OCI-M2 (cell line): ENCODE results near the gene CDH13.

ENCODE experiments used
- DNase-seq: peaks from one replicate; lab custom pipeline; 2025; ENCODE audit not compliant: unreplicated experiment; lab: John Stamatoyannopoulos, UW

The CDH13 gene

DNA sequence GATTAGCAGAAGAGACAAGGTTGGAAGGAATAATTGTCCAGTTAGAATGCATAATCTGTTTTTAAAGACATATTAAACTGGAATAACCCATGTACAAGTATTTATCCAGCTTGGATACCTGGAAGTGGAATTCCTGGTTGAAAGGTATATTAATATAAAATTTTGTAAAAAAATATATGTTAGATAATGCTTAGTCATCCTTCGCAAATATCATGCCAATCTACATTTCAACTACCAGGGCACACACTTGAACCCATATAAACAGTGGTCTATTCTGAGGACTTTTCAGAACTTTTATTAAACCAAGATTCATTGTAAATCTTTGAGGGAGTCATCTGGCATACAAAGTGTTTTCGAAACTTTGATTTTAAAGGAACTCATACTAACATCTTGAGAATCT lies 911.9 kb downstream of the CDH13 start:
- no peak for DNase-seq

DNA sequence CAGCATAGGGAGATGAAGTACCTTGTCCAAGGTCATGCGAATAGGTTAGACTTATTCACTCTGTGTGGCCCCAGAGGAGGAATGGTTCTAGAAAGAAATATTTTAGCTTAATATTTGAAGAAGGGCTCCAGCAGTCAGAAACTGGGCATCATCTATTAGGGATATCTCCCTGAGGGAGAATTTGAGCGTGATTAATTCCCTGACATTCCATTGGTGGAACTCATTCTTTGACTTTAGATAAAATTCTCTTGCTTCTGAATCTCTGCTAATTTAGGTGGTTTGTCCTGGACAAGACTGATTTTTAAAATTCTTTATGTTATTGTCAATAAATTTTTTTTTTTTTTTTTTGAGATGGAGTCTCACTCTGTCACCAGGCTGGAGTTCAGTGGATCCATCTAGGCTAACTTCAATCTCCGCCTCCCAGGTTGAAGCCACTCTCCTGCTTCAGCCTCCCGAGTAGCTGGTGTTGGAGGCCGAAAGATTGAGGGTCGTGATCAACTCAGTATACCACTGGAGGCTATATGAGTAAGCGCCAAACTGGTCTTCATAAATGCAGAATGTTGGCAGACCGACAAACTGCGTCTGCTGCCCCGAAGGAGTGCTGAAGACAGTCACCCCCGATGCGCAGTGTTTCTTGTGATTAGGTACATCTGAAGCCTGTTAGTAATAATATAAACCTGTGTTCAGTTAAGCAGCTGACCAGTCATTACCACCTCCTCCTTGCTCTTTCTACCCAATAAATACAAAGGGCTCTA lies 913.1 kb downstream of the CDH13 start:
- DNase-seq, result no peak

DNA sequence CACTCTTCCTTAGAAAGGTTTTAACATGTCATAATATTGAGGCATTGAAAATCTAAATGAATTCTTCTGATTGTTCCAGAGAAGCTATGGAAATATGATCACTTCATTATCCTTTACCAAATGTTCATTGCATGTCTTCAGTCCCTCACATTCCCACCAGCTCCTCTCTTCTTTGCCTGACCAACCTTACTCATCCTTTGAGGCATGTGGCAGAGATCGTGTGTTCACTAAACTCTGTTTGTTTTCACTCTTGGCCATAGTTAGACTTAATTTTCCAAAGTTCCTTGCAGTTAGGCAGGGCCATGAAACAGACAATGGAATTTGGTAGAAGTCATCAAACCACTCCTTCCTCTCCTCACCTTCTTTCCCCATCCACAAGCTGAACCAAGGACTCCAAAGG lies 914.5 kb downstream of the CDH13 start:
- no peak for DNase-seq

DNA sequence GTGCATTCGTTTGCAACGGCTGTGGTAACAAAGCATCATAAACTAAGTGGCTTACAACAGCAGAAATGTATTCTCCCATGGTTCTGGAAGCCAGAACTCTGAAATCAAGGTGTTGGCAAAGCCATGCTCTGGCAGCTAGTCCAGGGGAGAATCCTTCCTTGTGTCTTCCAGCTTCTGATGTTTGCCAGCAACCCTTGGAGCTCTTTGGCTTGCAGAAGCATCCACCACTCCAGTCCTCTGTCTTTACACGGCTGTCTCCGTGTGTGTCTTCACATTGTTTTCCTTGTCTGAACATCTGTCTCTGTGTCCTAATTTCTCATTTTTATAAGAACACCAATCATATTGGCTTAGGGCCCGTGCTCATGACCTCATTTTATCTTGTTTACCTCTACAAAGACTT lies 915.7 kb downstream of the CDH13 start:
- no peak for DNase-seq

DNA sequence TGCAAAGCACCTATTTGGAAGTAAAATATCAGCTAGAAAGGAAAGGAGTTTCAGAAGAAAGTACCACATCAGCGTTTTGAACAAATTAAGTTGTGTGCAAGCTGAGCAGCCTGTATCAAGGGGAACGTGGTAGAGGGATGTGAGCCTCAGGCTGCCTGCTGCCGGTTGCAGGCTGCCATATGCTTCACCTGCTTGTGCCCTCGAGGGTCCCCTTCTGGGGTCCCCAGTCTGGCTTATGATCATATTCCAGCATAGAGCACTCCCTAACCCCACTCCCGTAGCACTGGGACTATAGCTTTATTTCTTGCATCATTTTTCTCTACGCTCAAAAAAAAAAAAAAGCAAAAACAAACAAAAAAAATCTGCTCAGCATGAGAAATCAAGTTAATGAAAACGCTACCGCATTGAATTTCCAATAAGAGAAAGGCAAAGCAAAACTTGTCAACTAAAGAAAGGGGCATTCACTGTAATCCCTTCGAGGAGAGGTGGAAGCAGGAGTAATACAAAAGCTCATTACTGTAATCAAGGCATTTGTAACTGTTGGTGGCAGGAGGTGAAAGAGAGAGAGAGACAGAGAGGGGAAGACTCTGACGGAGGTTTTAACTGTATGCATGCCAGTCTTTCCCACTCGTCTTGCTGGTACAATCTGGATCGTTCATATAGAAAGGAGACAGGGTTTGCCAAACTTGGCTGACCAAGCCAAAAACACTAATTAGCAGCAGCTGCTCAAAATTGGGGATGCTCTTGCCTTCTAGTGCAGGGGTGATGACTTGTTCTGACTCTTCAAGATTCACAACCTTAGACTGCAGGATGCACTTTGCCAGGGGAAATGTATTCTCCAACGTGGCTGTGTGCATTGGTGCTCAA lies 922.8 kb downstream of the CDH13 start:
- DNase-seq, result no peak

DNA sequence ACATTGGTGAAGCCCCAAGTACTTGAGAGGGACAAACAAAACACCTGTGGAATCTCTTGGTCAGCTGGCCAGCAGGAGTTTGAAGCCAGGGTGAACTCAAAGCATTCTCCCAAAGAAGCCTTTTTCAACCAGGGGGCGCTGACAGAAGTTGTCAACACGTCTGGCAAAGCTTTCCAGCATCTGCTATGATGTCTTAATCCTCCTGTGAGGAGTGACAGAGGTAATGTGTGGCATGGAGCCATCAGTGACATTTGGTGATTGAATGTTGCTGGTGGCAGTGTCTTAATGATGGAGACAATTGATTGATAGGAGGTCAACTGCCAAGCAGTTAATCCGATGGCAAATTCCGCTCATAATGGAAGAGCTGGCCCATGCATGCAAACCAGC lies 923.4 kb downstream of the CDH13 start:
- no peak for DNase-seq

DNA sequence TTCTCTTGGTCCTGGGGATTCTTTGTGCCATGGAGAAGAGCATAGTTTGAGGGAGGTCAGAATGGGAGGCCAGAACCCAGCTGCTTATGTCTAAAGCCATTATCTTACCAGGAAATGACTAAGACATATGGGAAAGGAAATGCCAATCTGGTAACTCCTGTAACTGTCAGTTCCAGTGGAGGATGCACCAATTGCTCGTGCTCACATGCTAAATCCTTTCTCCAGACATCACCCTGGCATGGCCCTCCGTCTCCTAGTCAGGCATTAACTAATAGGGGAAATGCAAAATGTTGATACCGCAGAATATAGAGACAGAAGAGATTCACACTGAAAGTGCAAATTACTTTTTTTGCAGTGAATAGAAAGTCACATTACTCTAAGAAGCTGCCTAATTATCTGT lies 925.5 kb downstream of the CDH13 start:
- no peak for DNase-seq

DNA sequence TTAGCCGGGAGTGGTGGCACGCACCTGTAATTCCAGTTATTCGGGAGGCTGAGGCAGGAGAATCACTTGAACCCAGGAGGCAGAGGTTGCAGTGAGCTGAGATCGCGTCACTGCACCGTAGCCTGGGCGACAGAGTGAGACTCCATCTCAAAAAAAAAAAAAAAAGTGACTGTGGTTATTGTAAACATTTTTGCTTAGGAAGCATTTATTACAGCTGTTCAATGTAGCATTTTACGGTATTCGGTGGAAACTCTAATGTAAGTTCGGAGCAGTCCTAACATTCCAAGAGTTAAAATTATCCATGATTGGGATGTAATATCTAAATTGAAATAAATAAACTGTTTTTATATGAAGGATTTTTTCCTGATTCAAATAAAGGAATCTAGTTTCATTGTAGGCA lies 926.2 kb downstream of the CDH13 start:
- no peak for DNase-seq

DNA sequence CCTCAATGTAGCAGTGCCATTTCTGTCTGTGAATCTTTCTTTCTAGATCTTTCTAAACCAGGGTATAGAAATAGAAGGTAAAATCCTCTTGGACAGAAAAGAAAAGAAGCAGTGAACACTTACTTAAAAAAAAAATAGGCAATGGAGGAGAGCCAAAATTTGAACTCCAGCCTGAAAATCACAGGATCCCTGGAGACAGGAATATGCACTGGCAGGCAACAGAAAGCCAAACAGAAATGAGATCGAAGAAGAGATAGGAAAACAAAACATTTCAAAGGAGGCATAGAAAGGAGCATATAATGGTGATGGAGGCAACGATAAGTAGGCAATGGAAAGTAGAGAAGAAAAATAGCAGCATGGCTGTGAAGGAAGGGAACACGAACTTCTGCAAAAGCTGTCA lies 927.3 kb downstream of the CDH13 start:
- no peak for DNase-seq

DNA sequence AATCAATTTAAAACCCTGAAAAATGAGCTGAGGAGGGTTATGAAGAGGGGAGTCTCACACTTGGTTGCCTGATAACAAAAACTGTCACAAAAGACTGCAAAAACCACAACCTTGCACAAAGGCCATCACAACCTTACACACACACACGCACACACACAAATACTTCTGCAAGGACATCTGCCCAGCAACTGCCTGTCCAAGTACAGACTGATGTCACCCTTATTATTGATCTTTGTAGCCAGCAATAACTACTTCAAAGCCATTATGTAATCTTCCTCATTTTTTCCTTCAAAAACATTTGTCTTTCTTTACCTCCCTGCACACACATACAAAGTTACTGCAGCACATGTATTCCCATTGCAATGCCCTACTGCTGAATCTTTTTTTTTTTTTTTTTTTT lies 927.8 kb downstream of the CDH13 start:
- no peak for DNase-seq

DNA sequence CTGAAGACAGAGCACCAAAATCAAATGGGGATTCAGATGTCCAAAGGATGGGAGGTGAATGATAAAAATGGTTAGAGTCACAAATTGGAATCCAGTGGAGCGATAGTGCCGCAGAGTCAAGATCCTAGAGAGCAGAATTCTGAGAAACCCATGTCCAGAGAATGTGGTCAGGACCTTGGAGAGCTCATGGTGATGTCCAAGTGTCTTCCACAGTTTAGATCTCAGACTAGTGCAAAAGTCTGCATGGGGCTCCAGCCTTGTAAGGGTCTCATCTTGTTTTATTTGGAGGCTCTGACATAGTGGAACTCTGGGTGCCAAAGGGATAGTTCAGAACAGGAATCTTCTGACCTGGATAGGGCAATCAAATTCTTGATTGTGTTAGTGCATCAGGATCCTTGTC lies 935.1 kb downstream of the CDH13 start:
- DNase-seq, result no peak

DNA sequence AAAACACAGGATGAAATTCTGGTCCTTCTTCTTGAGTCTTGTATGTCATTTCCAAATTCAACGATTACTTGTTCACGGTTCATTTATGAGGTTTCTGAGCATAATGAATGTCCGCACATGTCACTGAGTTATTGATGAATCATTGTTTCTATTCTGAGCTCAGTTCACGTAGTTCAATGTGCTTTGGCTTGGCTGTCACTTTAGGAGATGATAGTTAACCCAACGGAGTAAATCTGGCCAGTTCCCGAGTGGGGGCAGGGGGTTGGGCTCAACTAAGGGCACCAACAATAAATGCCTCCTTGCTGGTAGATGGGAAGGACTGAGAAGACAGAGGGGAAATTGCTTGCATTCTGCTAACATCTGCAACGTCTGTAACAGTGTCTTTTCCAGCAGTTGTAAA lies 941.6 kb downstream of the CDH13 start:
- no peak for DNase-seq

DNA sequence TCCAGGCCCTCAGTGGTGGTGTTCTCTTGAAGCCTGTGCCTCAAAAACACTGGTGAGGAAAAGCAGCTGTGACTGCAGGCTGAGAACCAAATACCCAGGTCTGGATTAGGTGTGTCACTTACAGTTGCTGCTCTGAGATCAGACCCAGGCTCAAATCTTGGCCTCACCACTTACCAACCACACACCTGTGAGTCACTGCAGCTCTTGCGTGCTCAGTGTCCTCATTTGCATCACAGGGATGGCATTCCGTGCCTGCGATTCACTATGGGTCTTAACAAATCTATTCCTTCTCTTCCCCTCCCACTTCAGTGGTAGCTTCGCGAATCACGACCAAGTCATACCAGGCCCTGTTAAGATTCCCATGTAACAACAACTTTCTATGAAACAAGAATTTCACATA lies 947.6 kb downstream of the CDH13 start:
- no peak for DNase-seq

DNA sequence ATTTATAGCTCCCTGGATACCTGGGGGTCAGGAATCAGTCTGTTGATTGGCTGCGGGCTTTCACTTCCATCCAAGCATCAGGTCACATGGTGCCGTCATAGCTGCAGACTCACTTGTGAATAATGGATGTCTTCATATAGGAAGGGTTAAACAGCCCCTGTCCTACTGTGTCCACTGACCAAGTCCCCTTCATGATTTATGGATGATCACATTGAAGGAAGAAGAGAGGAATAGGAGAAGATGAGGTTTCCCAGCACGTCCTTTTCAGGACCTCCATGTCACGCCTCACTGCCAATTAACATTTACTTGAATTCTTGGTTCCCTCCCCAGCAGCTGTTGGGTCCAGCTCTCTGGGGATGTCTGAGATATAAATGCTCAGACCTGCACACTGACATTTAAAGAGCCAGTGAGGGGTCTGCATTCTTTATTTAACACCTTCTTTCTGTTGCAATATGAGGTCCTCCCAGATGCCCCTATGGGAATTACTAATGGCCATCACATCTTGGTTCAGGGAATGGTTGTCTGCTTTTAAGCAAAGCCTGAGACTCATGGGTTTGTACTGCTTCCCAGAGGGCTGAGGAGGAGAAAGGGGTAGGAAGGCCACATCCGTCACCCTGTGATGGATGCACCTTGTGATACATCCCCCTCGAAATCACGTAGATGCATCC lies 950.4 kb downstream of the CDH13 start:
- DNase-seq, result no peak

DNA sequence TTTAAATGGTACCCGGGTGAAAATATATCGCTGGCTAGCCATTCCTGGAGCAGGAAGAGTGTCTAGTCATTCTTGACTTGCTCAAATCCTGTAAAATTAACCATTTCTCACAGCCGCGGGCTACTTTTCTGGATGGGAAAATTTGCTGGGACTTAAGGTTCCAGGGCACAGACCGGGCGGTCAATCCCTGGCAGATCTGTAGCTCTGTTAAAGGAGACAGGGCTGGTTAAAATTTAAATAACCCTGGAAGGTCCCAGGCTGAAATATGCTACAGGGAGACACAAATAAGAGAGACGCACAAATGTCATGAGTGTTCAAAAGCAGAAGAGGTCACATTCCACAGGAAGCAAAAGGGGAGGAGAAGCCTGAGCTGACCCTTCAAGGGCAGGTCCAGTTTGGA lies 951.4 kb downstream of the CDH13 start:
- DNase-seq, result no peak

DNA sequence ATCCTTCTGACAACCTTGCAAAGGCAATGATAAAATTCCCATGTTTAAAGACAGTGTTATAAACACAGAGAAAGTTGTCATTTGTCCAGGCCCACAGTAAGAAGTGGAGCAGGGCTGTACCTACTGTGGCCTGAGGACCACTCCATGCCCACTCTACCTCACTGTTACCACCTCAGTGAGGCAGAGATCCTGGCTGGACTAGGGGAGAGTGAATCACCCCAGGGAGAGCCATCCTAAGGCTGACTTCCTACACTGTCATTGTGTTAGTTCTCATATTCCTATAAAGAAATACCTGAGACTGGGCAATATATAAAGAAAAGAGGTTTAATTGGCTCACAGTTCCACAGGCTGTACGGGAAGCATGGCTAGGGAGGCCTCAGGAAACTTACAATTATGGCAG lies 952.3 kb downstream of the CDH13 start:
- no peak for DNase-seq

DNA sequence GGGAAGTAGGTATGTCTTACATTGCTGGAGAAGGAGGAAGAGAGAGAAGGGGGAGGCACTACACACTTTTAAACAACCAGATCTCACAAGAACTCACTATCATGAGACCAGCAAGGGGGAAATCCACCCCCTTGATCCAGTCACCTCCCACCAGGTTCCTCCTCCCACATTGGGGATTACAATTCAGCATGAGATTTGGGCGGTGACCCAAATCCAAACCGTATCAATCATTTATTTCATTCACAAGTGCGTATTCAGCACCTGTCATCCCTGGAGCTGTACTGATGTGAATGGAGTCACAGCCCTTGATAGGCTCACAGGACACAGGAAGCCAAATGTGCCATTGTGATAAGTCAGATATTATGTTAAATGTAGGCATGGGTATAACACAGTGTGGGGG lies 952.7 kb downstream of the CDH13 start:
- no peak for DNase-seq

DNA sequence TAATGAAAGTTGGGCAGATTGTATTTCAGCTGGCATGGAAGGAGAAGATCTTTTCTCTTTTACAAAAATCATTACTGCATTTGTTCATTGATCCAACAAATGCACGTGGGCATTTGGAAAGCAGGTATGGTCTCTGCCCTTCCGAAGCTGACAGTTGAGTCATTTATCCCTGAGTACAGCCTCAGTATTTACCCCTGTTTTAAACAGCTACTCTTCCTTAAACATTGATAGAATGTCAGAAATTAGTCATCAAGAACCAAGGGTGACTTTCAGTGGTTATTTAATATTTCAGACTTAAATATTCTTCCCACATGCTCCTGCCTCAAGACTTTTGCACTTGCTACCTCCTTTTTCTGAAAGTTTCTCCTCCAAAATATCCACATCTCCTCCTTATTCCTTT lies 954.3 kb downstream of the CDH13 start:
- no peak for DNase-seq

DNA sequence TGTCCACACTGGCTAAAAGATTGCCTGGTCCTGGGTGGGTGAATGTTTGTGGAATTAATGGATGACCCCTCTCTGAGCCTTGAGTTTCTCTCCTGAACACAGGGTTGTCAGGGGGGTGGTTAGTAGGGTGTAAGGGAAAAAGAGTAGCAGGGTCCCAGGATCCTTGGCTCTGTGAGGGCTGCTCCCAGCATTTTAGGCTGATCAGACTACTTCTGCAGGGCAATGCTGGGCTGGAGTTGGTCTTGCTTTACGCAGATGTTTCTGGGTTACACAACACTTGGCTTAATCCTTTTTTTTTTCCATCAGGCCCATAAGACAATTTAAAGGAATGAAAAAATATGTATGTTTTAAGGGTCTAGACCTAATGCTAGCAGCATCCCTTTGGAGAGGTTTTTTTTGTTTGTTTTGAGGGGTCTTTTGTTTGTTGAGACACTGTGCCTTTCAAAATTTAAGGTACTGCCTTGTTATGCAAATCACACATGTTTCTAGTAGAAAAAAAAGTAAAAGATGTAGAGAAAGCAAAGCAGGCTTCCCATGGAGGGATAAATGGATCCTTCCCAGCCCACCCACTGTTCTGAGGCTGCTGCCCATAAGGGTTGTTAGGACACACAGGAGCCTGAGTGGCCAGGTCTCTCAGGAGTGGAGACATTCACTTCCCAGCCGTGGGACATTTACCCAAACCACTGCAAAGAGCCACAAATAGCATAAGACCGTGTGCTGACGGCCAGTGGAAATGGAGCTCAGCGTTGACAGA lies 955.4 kb downstream of the CDH13 start:
- no peak for DNase-seq

DNA sequence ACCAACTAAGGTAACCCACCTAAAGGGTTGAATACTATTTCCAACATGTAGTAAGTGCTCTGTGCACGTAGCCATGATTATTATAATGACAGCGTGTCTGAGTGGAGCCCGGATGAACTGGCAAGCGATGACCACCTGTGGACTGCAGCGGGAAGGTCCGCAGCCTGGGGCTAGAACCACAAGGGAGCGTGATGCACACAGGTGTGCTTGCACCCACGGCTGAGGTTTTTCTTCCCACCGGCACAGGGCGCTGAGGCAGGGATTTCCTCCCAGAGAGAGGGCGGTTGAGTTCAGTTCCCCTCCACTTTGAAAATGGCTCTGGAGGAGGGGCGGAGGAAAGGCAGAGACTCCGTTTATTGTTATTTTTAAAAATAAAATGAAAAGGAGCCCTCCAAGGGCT lies 959.3 kb downstream of the CDH13 start:
- no peak for DNase-seq

DNA sequence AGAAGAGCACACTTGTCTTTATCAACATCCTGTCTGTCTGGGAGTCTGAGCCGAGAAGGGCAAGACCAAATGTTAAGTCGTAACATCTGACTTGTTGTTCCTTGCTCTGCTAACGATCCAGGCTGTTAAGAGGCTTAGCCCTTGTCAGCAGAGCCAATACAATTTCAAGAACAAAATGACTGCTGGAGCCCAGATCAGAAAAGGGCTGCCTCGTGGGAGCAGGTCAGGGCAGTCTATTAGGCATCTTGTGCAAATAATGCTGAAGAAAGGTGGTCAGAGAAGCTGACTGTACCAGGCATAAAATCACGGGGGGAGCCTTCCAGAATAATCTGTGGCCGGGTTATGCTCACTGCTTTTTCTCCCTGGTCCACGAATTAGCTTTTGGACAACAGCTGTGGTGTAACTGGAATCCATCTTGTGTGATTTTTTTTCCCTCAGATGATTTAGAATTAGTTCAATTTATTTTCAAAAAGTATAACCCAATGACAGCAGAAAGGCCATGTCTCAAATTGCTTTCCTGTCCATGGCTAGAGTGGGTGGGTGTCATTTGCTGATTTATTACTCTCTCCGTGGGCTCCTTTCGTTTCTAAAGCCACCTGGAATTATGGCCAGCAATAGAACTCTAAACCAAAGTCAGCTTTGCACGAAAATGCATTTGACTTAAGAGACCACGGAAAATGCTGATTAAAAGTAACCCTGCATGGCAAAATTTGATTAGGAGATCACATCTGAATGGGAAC lies 959.9 kb downstream of the CDH13 start:
- no peak for DNase-seq
